ENCODE measurements around the gene LYG2.
"Not testable (repeated sequence)": the region's sequence is repeated elsewhere in the genome, so short reads cannot be mapped to it uniquely, and the experiment has no call there.

LYG2 gene, protein sequence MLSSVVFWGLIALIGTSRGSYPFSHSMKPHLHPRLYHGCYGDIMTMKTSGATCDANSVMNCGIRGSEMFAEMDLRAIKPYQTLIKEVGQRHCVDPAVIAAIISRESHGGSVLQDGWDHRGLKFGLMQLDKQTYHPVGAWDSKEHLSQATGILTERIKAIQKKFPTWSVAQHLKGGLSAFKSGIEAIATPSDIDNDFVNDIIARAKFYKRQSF

DNA sequence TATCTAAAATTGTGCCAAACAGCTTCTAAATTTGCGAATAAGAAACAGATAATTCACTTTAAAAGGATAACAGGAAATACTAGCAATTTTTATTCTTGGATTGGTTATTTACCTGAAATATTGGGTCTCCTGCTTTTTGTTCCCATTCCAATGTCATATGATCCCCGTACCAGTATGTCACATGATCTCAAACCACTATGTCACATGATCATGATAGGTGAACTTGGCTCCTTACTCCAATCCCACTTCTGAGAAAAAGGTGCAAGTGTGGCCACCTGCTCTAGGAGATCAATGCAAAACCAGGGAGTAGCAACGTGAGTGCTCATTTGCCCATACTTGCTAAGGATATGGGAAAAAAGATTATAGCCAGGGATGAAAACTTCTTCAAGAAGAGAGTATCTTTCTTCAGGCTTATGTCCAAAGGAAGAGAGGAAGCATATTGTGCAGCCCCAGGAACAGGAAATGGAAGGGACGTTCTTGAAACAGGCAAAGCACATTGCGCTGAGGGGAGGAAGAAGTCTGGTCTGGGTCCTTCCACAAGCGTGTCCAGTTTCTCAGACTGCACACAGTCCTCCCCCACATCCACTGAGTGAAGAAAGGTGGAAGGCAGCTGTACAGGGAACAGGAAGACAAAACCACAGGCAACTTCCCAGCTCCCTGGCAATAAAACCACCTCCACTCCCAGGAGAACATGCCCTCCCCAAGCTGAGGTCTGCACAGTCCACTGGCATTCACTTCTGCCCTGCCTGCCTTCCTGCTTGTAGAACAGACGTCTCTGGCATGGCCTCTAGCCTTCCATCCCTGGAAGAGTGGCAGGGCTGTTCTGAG, at the start of gene LYG2:
Gene LYG2, minus strand, starts transcription at position 176 of the 828 bp plus-strand sequence. CDS start 1,406 bp downstream, outside the sequence.
- Histone ChIP-seq H3K36me3 (ENCODE audit: control insufficient read depth, insufficient read depth, low read length) (no peaks in the 10 kb centered on the region), H3K4me1 (ENCODE audit: control insufficient read depth, insufficient read depth, low read length) (no peaks in the 10 kb centered on the region), H3K9ac (ENCODE audit: low read depth, low read length) (no peak within 1 kb of the TSS), H3K27me3 (ENCODE audit: control insufficient read depth, insufficient read depth, low read length) (no peaks in the 10 kb centered on the region), H3K9me3 (ENCODE audit: control insufficient read depth, insufficient read depth, low read length) (no peaks in the 10 kb centered on the region), H3K4me3 (ENCODE audit: low read depth, low read length) (no peak within 1 kb of the TSS)

DNA sequence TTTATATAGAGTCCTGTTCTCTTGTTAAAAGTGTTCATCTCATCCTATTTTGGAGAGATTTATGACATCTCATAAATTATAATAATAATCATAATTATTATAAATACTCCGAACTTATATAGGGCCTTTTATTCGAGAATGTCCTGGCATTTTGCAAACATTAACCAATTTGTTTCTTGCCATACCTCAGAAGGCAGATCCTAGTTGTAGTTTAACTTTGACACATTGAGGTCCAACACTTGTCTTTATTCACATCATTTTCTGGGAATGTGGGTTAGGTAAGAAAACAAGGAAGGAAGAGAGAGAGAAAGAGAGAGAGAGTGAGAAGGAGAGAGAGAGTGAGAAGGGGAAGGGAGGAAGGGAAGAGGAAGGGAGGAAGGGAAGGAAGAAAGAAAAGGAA, 45.6 kb upstream of the LYG2 start, which contains the start of gene LYG1:
Gene LYG1, minus strand, starts transcription at position 101 of the 400 bp plus-strand sequence. CDS start 5,527 bp downstream, outside the sequence.
- H3K9ac ChIP-seq (ENCODE audit: low read depth, low read length); H3K4me3 ChIP-seq (ENCODE audit: low read depth, low read length); H3K4me1 ChIP-seq (ENCODE audit: control insufficient read depth, insufficient read depth, low read length); H3K9me3 ChIP-seq (ENCODE audit: control insufficient read depth, insufficient read depth, low read length); H3K27me3 ChIP-seq (ENCODE audit: control insufficient read depth, insufficient read depth, low read length); H3K36me3 ChIP-seq (ENCODE audit: control insufficient read depth, insufficient read depth, low read length): not testable (repeated sequence)

DNA sequence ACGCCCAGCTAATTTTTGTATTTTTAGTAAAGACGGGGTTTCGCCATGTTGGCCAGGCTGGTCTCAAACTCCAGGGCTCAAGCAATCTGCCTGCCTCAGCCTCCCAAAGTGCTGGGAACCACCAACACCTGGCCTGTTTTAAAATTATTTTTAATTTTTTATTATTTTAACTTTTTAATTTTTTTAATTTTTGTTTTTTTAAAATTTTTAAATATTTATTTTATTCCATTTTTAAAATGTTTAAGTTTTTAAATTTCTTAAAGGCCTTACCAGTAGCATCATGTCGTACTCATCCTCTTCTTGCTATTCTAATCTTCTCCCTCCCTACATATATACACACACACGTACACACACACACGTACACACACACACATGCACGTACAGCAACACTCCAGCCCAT, 44.1 kb upstream of the LYG2 start:
- Histone ChIP-seq H3K27me3 (ENCODE audit: control insufficient read depth, insufficient read depth, low read length) (no peaks in the 10 kb centered on the region), H3K9ac (ENCODE audit: low read depth, low read length) (no peak overlapping the region), H3K9me3 (ENCODE audit: control insufficient read depth, insufficient read depth, low read length) (no peaks in the 10 kb centered on the region), H3K36me3 (ENCODE audit: control insufficient read depth, insufficient read depth, low read length) (no peaks in the 10 kb centered on the region), H3K4me1 (ENCODE audit: control insufficient read depth, insufficient read depth, low read length) (no peaks in the 10 kb centered on the region), H3K4me3 (ENCODE audit: low read depth, low read length) (no peak overlapping the region)

DNA sequence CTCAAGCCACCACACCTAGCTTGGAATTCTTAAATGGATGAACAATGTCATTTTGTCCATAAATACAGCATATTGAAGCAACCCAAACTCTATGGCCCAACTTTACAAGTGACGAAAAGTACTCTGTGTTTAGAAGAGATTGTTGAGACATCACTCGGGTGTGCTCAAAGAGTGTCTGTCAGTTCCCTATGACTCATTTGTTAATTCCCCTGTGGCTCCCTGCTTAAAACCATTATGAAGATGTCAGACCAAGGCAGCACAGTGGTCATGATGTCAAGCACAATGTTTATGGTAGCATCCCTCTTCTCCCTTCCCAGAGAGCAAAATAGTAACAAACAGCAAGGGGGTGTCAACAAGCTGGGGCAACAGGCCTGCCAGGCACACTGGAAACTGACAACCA, 42.5 kb upstream of the LYG2 start:
- H3K27me3 ChIP-seq (ENCODE audit: control insufficient read depth, insufficient read depth, low read length), result no peaks in the 10 kb centered on the region
- no peaks in the 10 kb centered on the region for H3K4me1 ChIP-seq (ENCODE audit: control insufficient read depth, insufficient read depth, low read length)
- no peaks in the 10 kb centered on the region for H3K9me3 ChIP-seq (ENCODE audit: control insufficient read depth, insufficient read depth, low read length)
- no peaks in the 10 kb centered on the region for H3K36me3 ChIP-seq (ENCODE audit: control insufficient read depth, insufficient read depth, low read length)
- no peak overlapping the region for H3K4me3 ChIP-seq (ENCODE audit: low read depth, low read length)
- no peak overlapping the region for H3K9ac ChIP-seq (ENCODE audit: low read depth, low read length)

DNA sequence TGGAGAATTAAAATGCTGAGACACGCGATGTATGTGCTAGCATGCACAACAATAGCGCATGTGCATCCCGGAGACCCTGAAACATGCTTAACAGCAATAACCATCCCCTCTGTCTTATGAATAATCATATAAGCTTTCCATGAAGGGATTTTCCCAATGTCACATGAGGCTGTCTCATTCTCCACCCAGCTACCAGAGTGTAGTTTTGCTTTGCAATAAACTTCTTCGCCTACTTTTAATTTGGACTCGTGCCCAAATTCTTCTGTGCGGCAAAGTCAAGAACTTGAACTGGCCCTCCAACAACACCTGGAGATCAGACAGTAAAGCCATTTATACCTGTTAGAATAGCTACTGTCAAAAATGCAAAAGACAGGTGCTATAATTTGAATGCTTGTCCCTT, 30.1 kb upstream of the LYG2 start:
- no peaks in the 10 kb centered on the region for H3K9me3 ChIP-seq (ENCODE audit: control insufficient read depth, insufficient read depth, low read length)
- H3K4me3 ChIP-seq (ENCODE audit: low read depth, low read length), result no peak overlapping the region
- H3K4me1 ChIP-seq (ENCODE audit: control insufficient read depth, insufficient read depth, low read length), result peaks cover 5% of the 10 kb centered on the region
- H3K9ac ChIP-seq (ENCODE audit: low read depth, low read length), result no peak overlapping the region
- no peaks in the 10 kb centered on the region for H3K36me3 ChIP-seq (ENCODE audit: control insufficient read depth, insufficient read depth, low read length)
- H3K27me3 ChIP-seq (ENCODE audit: control insufficient read depth, insufficient read depth, low read length), result no peaks in the 10 kb centered on the region

DNA sequence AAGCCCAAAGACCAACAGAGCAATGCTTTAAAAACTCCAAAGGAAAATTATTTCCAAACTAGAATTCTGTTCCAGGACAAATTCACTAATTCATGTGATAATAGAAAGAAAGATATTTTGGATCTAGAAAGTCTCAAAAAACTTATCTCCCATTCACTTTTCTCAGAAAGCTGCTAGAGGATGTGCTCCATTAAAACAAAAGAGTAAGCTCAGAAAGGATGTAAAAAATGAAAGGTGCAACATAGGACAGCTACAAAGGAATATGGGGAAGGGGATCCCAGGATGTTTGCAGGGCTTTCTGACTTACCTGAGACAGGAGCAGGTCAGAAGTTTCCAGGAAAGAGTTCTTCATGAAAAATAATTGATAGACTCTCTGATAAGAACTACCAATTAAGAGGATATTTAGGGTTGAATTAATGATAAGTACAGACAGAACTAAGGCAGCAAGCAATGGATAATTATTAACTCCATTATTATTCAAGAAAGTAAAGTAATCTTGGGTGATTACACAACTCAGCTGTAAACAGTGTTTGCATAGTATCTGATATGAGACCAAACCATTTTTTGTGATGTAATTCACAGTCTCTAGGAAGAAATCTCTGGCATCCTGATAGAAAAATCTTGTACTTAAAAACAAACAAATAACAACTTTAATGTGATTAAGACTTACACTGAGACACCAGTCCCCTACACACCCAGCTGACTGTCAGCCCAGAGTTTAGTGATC, 24.7 kb upstream of the LYG2 start:
- H3K4me1 ChIP-seq (ENCODE audit: control insufficient read depth, insufficient read depth, low read length), result peaks cover 5% of the 10 kb centered on the region
- H3K36me3 ChIP-seq (ENCODE audit: control insufficient read depth, insufficient read depth, low read length), result no peaks in the 10 kb centered on the region
- no peaks in the 10 kb centered on the region for H3K27me3 ChIP-seq (ENCODE audit: control insufficient read depth, insufficient read depth, low read length)
- H3K4me3 ChIP-seq (ENCODE audit: low read depth, low read length), result no peak overlapping the region
- no peak overlapping the region for H3K9ac ChIP-seq (ENCODE audit: low read depth, low read length)
- no peaks in the 10 kb centered on the region for H3K9me3 ChIP-seq (ENCODE audit: control insufficient read depth, insufficient read depth, low read length)

DNA sequence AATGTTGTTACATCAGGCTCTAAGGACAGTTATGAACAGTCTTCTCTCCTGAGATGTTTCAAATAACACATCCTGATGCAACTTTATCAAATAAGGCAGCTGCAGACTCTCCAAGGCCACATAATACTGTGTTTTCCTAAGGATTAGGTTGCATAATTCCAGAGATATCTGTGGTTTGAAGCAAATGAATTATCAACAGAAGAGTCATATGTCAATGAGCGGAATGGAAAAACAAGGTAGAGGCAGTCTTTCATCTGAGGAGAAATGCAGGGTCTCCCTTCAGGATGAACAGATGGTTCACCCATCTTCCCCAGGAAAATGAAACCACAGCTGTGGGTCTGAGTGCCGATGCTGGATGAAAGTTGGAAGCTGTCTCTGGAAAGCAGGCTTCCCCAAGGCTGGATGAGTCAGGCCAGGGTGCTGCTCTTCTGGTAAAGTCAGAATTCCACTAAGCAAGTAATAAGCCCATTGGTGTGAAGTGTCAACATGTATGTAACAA, 23.4 kb upstream of the LYG2 start:
- no peaks in the 10 kb centered on the region for H3K27me3 ChIP-seq (ENCODE audit: control insufficient read depth, insufficient read depth, low read length)
- H3K9ac ChIP-seq (ENCODE audit: low read depth, low read length), result no peak overlapping the region
- no peak overlapping the region for H3K4me3 ChIP-seq (ENCODE audit: low read depth, low read length)
- H3K4me1 ChIP-seq (ENCODE audit: control insufficient read depth, insufficient read depth, low read length), result peaks cover 5% of the 10 kb centered on the region
- no peaks in the 10 kb centered on the region for H3K9me3 ChIP-seq (ENCODE audit: control insufficient read depth, insufficient read depth, low read length)
- H3K36me3 ChIP-seq (ENCODE audit: control insufficient read depth, insufficient read depth, low read length), result no peaks in the 10 kb centered on the region

DNA sequence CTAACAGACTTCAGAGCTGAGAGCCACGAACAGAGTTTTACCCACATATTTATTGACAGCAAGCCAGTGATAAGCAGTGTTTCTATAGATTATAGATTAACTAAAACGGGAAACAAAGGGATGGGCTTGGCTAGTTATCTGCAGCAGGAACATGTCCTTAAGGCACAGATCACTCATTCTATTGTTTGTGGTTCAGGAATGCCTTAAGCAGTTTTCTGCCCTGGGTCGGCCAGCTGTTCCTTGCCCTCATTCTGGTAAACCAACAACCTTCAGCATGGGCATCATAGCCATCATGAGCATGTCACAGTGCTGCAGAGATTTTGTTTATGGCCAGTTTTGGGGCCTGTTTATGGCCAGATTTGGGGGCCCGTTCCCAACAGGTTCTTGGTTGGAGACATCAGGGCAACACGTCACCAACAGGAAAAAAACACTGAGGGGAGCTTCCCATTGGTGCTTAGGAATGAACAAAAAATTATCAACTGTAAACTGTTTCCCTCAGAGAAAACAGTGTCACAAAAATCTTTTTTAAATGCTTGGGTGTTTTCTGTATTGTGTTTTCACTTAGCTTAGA, 22.8 kb upstream of the LYG2 start:
- not testable (repeated sequence) for H3K4me3 ChIP-seq (ENCODE audit: low read depth, low read length); H3K9ac ChIP-seq (ENCODE audit: low read depth, low read length); H3K4me1 ChIP-seq (ENCODE audit: control insufficient read depth, insufficient read depth, low read length)

DNA sequence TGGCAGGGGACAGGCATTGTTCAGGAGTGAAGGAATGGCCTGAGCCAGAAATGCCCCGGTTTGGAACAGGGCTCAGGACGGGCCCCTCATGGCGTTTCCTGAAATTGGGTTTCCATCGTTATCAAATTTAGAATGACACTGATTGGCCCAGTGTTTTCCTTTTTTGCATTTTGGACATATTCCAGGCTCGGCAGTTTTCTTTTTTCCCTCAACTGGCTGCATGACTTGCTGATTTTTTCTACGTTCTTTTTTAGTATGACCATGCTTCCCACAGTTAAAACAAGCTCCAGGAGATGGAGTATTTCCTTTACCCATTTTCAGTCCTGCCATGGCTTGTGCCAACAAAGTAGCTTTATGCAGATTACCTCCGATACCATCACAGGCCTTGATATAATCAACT, 20.4 kb upstream of the LYG2 start:
- no peak overlapping the region for H3K4me3 ChIP-seq (ENCODE audit: low read depth, low read length)
- H3K9ac ChIP-seq (ENCODE audit: low read depth, low read length), result no peak overlapping the region

More for the DNA sequence above, 22.8 kb upstream of the LYG2 start:
- not testable (repeated sequence) for H3K9me3 ChIP-seq (ENCODE audit: control insufficient read depth, insufficient read depth, low read length); H3K27me3 ChIP-seq (ENCODE audit: control insufficient read depth, insufficient read depth, low read length); H3K36me3 ChIP-seq (ENCODE audit: control insufficient read depth, insufficient read depth, low read length)

DNA sequence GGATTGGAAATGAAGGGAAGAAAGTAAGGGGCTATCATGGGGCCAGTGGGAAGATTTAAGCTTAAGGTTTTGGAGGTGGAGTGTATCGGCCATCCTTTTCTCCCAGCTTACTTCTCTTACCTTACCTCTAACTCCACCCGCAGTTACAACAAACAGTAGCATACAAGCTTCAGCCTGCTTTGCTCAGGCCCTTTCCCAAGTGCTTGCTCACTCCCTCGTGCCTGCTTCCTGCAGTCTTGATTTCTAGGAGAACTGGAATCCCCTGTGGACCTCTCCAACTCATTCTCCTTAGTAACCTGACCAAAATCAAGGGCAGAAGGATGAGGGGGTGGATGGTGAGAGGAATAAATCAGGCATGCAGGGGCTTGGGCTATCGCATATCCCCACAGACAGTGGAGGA, 5.8 kb upstream of the LYG2 start:
- Histone ChIP-seq H3K4me1 (ENCODE audit: control insufficient read depth, insufficient read depth, low read length) (no peaks in the 10 kb centered on the region), H3K36me3 (ENCODE audit: control insufficient read depth, insufficient read depth, low read length) (no peaks in the 10 kb centered on the region), H3K9me3 (ENCODE audit: control insufficient read depth, insufficient read depth, low read length) (no peaks in the 10 kb centered on the region), H3K4me3 (ENCODE audit: low read depth, low read length) (no peak overlapping the region), H3K27me3 (ENCODE audit: control insufficient read depth, insufficient read depth, low read length) (no peaks in the 10 kb centered on the region), H3K9ac (ENCODE audit: low read depth, low read length) (no peak overlapping the region)

More for the DNA sequence above, 20.4 kb upstream of the LYG2 start:
- Histone ChIP-seq H3K9me3 (ENCODE audit: control insufficient read depth, insufficient read depth, low read length) (peaks cover under 1% of the 10 kb centered on the region), H3K27me3 (ENCODE audit: control insufficient read depth, insufficient read depth, low read length) (no peaks in the 10 kb centered on the region), H3K36me3 (ENCODE audit: control insufficient read depth, insufficient read depth, low read length) (no peaks in the 10 kb centered on the region), H3K4me1 (ENCODE audit: control insufficient read depth, insufficient read depth, low read length) (peaks cover 2% of the 10 kb centered on the region)

DNA sequence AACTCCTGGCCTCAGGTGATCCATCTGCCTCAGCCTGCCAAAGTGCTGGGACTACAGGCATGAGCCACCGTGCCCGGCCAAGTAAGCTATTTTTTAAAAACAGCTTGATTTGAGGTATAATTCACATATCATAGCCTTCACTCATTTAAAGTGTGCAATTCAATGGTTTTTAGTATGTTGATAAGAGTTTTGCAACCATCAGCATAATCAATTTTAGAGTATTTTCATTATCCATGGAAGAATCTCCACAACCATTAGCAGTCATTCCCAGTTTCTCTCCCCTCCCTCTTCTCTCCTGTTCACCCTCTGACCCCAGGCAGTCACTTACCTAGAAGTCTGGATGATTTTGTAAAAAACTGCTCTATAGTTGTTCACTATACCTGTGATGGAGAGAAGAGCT, 4.7 kb upstream of the LYG2 start:
- H3K9me3 ChIP-seq (ENCODE audit: control insufficient read depth, insufficient read depth, low read length), result no peaks in the 10 kb centered on the region
- no peak overlapping the region for H3K9ac ChIP-seq (ENCODE audit: low read depth, low read length)
- no peak overlapping the region for H3K4me3 ChIP-seq (ENCODE audit: low read depth, low read length)
- H3K27me3 ChIP-seq (ENCODE audit: control insufficient read depth, insufficient read depth, low read length), result no peaks in the 10 kb centered on the region
- no peaks in the 10 kb centered on the region for H3K36me3 ChIP-seq (ENCODE audit: control insufficient read depth, insufficient read depth, low read length)
- no peaks in the 10 kb centered on the region for H3K4me1 ChIP-seq (ENCODE audit: control insufficient read depth, insufficient read depth, low read length)
